ENCODE results near the gene HEBP2. TPM values are rescaled to one million over a fixed set of nuclear protein-coding genes. Genes with fewer than 3 reads are reported as not detected.

The HEBP2 gene
- total RNA-seq, 1 donor = 35.8 TPM

- H3K79me2 ChIP-seq (ENCODE audit: insufficient read depth, low read length) = no peaks in the 10 kb centered on the region
- no peaks in the 10 kb centered on the region for H3K9me3 ChIP-seq (ENCODE audit: low read depth, low read length)
- no peaks in the 10 kb centered on the region for H3K27me3 ChIP-seq (ENCODE audit: insufficient read depth, low read length)
- peak; percentile 50 for DNase-seq (ENCODE audit: insufficient read length, low spot score, missing footprints)
- H3K36me3 ChIP-seq (ENCODE audit: insufficient read depth, low read length) = no peaks in the 10 kb centered on the region
- TF ChIP-seq CTCF (IDR thresholded peaks at IDR 0.05; ENCODE audit: extremely low read depth, low read depth, low read length) = no peak
- no peak overlapping the region for H2AFZ ChIP-seq (ENCODE audit: low read length)
- H3K27ac ChIP-seq (ENCODE audit: low read depth, low read length) = no peak overlapping the region
- peaks cover 4% of the 10 kb centered on the region for H3K4me1 ChIP-seq (ENCODE audit: insufficient read depth, low read length)
- peak overlapping the region; percentile 19 for H3K4me2 ChIP-seq (ENCODE audit: insufficient read depth, low read length)
- H3K4me3 ChIP-seq (ENCODE audit: insufficient read depth, low read length) = no peak overlapping the region
- no peaks in the 10 kb centered on the region for H4K20me1 ChIP-seq (ENCODE audit: insufficient read depth, low read length)
These were observed 38.6 kb downstream of the HEBP2 start for GRCh38 chr6:138442663-138443062.

- H3K4me3 ChIP-seq (ENCODE audit: insufficient read depth, low read length) = no peak overlapping the region
- H2AFZ ChIP-seq (ENCODE audit: low read length) = no peak overlapping the region
- no peaks in the 10 kb centered on the region for H3K27me3 ChIP-seq (ENCODE audit: insufficient read depth, low read length)
- TF ChIP-seq CTCF (IDR thresholded peaks at IDR 0.05; ENCODE audit: extremely low read depth, low read depth, low read length) = no peak
- peaks cover 4% of the 10 kb centered on the region for H3K4me1 ChIP-seq (ENCODE audit: insufficient read depth, low read length)
- H3K4me2 ChIP-seq (ENCODE audit: insufficient read depth, low read length) = no peak overlapping the region
- H3K36me3 ChIP-seq (ENCODE audit: insufficient read depth, low read length) = no peaks in the 10 kb centered on the region
- no peaks in the 10 kb centered on the region for H4K20me1 ChIP-seq (ENCODE audit: insufficient read depth, low read length)
- H3K9me3 ChIP-seq (ENCODE audit: low read depth, low read length) = no peaks in the 10 kb centered on the region
- DNase-seq (ENCODE audit: insufficient read length, low spot score, missing footprints) = no peak
- no peaks in the 10 kb centered on the region for H3K79me2 ChIP-seq (ENCODE audit: insufficient read depth, low read length)
- no peak overlapping the region for H3K27ac ChIP-seq (ENCODE audit: low read depth, low read length)
These were observed 40.0 kb downstream of the HEBP2 start for GRCh38 chr6:138443979-138444378.

GRCh38 chr6:138446821-138447220 lies 42.8 kb downstream of the HEBP2 start:
- DNase-seq (ENCODE audit: insufficient read length, low spot score, missing footprints) = no peak
- Histone ChIP-seq H3K27me3 (ENCODE audit: insufficient read depth, low read length) (no peaks in the 10 kb centered on the region), H3K27ac (ENCODE audit: low read depth, low read length) (no peak overlapping the region), H3K79me2 (ENCODE audit: insufficient read depth, low read length) (no peaks in the 10 kb centered on the region), H3K36me3 (ENCODE audit: insufficient read depth, low read length) (no peaks in the 10 kb centered on the region), H3K9me3 (ENCODE audit: low read depth, low read length) (no peaks in the 10 kb centered on the region), H3K4me1 (ENCODE audit: insufficient read depth, low read length) (peaks cover 4% of the 10 kb centered on the region), H2AFZ (ENCODE audit: low read length) (no peak overlapping the region), H4K20me1 (ENCODE audit: insufficient read depth, low read length) (no peaks in the 10 kb centered on the region), H3K4me3 (ENCODE audit: insufficient read depth, low read length) (no peak overlapping the region), H3K4me2 (ENCODE audit: insufficient read depth, low read length) (no peak overlapping the region)
- no peak for TF ChIP-seq CTCF (IDR thresholded peaks at IDR 0.05; ENCODE audit: extremely low read depth, low read depth, low read length)

- Histone ChIP-seq H4K20me1 (ENCODE audit: insufficient read depth, low read length) (no peaks in the 10 kb centered on the region), H3K4me1 (ENCODE audit: insufficient read depth, low read length) (peaks cover 6% of the 10 kb centered on the region), H3K4me2 (ENCODE audit: insufficient read depth, low read length) (no peak overlapping the region), H2AFZ (ENCODE audit: low read length) (no peak overlapping the region), H3K36me3 (ENCODE audit: insufficient read depth, low read length) (no peaks in the 10 kb centered on the region), H3K4me3 (ENCODE audit: insufficient read depth, low read length) (no peak overlapping the region), H3K27me3 (ENCODE audit: insufficient read depth, low read length) (no peaks in the 10 kb centered on the region), H3K9me3 (ENCODE audit: low read depth, low read length) (no peaks in the 10 kb centered on the region), H3K27ac (ENCODE audit: low read depth, low read length) (no peak overlapping the region), H3K79me2 (ENCODE audit: insufficient read depth, low read length) (no peaks in the 10 kb centered on the region)
- DNase-seq (ENCODE audit: insufficient read length, low spot score, missing footprints) = no peak
- TF ChIP-seq CTCF (IDR thresholded peaks at IDR 0.05; ENCODE audit: extremely low read depth, low read depth, low read length) = no peak
These were observed 46.4 kb downstream of the HEBP2 start for GRCh38 chr6:138450445-138450844.
